Esophagus muscularis mucosa (tissue), 3 donors: ENCODE data around the gene HDAC4.

Experiments
- CTCF ChIP-seq, 3 experiments: fragments of 200-600 bp in 2 of 3; fragments of 450-650 bp in 1 of 3; sonication (generic) in 2 of 3; IDR thresholded peaks; one replicate each; pipeline ENCODE4 v1.5.1; 2017 to 2019; ENCODE audit warnings: antibody characterized with exemption in 3 of 3, mild to moderate bottlenecking in 2 of 3, moderate library complexity in 1 of 3
- POLR2A ChIP-seq: fragments of 450-650 bp; IDR thresholded peaks from one replicate; pipeline ENCODE4 v1.6.1; 2017; ENCODE audit warnings: antibody characterized with exemption, moderate library complexity, mild to moderate bottlenecking, low read depth
- POLR2AphosphoS5 ChIP-seq, 2 donors: sonication (generic); formaldehyde crosslinking; IDR thresholded peaks; one replicate each; pipeline ENCODE4 v1.6.1; 2017; ENCODE audit warnings: antibody characterized with exemption in 2 of 2

- TF ChIP-seq CTCF (IDR thresholded peaks at IDR 0.05) (no peak), POLR2AphosphoS5 (IDR thresholded peaks at IDR 0.05) (no peak), POLR2A (no peak)
Observed at GRCh38 chr2:239263669-239264491, 136.9 kb downstream of the HDAC4 start.
